Activated CD4-positive, CD25-positive, alpha-beta regulatory T cell treated with anti-CD3 and anti-CD28 coated beads, Interleukin-2, amount 50 U/mL, for 24 hours (primary cell): Measurements from ENCODE around the gene HMGN4.
"Not testable (repeated sequence)": the region's sequence is repeated elsewhere in the genome, so short reads cannot be mapped to it uniquely, and the experiment has no call there.

Experiments used
- ATAC-seq, 2 donors: fragments of 150-1000 bp; cut with Tn5 transposase; one replicate each; pipeline ENCODE4 v1.10.0; 2021; ENCODE audit warnings: mild to moderate bottlenecking in 1 of 2, moderate library complexity in 1 of 2

Gene HMGN4

DNA sequence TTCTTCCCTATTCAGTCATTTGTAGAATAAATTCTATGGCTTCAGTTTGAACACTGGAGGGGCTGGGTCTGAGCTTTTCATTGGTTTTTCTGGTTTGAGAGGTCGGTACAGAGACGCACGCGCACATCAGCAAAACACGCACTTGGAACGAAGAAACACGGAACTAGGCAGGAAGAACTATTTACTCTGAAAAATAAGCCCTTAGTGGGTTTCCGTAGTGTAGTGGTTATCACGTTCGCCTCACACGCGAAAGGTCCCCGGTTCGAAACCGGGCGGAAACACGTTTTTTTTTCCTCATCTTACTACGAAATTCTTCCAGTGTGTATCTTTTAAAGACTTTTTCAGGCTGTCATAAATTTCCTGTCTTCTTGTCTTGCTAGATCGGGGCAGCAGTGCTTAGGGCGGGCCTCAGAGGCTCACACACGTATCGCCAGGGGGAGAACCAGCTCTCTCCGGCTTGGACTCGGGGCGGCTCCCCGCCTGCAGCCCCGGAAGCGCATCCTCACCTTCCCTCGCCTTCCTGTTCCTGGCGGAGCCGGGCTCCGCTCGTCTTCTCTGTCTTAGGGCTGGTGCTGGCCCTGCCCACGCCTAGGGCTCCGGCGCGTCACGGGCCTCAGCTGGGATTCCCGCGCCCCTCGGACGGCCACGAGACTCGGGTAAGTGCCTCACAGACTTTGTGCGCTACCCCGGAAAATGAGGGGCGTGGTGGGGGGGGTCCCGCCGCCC is at the start of gene HMGN4:
Gene HMGN4 (plus strand): TSS at position 521 of the 726 bp plus-strand sequence. CDS start 6,841 bp downstream, outside the sequence.
- ATAC-seq, result peak; percentile 61 to 65

DNA sequence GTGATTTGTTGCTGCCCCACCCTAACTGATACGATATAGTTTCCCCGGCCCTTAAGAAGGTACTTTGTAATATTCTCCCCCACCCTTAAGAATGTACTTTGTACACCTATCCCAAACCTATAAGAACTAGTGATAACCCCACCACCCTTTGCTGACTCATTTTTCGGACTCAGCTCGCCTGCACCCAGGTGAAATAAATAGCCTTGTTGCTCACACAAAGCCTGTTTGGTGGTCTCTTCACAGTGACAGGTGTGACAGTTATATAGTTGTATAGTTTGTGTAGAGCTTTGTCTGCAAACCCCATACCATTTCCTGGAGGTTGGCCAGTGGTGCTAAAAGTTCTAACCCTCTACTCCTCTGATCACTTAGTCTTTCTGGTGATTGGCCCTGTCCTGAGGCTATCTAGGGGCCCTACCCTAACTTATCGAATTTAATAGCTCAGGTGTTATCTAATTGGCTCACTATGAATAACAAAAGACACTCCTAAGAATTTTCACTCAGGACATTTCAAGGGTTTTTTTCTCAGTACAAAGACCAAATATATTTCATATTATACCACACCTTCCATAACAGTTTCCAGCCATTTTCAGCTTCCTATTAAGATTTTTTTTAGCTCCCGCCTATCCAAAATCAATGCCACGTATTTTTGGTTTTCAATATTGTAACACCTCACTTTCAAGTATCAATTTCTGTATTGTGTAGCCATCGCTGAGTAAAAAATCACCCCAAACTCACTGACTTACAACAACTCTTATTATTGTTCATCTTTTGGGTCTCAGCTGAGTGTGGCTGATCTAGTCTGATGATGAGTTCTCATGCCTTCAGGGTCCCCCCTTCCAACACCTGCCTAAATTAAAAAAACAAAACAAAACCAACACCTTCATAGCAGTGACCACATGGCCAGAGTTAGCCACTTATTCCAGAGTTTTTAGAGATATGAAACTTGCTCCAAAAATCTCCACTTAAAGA is 47.9 kb upstream of the HMGN4 start:
- ATAC-seq, result no peak

DNA sequence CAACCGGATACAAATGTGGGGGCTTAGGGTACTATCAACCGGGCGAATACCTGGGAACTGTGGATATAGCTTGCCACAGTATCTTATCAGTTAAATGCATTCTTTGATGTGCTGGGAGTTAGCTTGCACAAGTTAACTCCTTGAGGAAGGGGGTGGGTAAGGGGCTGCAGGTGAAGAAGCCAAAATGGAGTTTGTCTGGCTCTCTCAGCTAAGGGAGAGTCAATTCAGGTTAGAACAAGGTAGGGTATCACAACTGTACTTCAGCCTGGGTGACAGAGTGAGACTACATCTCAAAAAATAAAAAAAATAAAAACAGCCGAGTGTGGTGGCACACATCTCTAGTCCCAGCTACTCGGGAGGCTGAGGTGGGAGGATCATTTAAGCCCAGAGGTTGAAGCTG is 46.6 kb upstream of the HMGN4 start:
- no peak for ATAC-seq

- peak; percentile 17 for ATAC-seq
Observed at GRCh38 chr6:26493258-26493657, 44.9 kb upstream of the HMGN4 start.

- ATAC-seq, result no peak
Observed at GRCh38 chr6:26494117-26494516, 44.0 kb upstream of the HMGN4 start.

DNA sequence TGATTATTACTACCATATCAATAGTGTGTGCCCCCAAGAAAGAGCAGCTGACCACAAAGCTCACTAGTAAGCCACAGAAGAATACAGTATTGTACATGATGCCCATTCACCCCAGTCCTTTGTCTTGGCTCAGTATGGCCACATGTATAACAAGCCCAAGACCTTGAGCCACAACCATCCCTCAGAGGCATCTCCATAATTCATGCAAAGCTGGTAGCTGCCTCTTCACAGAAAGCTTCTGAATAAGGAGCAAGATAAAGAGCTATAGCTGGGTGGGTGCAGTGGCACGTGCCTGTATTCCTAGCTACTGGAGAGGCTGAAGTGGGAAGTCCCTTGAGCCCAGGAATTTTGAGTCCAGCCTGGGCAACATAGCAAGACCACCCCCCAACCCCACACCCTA is 42.9 kb upstream of the HMGN4 start:
- ATAC-seq, result no peak

GRCh38 chr6:26497610-26498009 is 40.6 kb upstream of the HMGN4 start:
- ATAC-seq, result no peak

- no peak for ATAC-seq
Observed at GRCh38 chr6:26500102-26500501, 38.1 kb upstream of the HMGN4 start, which contains the start of gene BTN1A1. Gene BTN1A1 (plus strand): TSS chr6:26500303. CDS start chr6:26501287, 984 bp downstream.

DNA sequence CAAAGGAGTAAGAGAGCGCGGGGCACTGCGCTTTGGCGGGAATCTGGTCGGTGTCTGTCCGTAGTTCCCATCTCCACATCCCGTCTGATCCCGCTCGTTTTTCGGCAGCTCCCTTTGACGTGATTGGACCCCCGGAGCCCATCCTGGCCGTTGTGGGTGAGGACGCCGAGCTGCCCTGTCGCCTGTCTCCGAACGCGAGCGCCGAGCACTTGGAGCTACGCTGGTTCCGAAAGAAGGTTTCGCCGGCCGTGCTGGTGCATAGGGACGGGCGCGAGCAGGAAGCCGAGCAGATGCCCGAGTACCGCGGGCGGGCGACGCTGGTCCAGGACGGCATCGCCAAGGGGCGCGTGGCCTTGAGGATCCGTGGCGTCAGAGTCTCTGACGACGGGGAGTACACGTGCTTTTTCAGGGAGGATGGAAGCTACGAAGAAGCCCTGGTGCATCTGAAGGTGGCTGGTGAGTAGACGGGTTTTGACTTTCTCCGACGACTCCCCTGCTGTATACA is 36.6 kb upstream of the HMGN4 start:
- ATAC-seq, result peak; percentile 68 to 70

- ATAC-seq, result no peak
Observed at GRCh38 chr6:26502165-26502564, 36.0 kb upstream of the HMGN4 start.

DNA sequence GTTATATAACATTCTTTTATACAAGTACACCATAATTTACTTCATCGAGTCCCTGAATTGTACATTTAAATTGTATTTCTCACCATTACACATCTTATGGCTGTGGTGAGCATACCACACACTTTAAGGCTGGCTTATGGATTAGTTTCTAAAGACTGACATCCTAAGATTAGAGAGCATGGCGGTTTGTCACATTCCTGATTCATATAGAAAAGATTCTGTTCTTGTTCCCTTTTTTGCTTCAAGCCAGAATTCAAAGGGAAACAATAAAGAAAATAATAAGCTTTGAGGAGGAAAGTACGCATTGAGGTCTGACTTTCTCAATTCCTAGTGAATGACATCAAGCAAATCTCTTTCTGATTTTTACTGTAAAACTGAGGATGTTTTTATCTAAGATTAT is 35.5 kb upstream of the HMGN4 start:
- ATAC-seq, result no peak

- ATAC-seq, result no peak
Observed at GRCh38 chr6:26507658-26508057, 30.5 kb upstream of the HMGN4 start.

DNA sequence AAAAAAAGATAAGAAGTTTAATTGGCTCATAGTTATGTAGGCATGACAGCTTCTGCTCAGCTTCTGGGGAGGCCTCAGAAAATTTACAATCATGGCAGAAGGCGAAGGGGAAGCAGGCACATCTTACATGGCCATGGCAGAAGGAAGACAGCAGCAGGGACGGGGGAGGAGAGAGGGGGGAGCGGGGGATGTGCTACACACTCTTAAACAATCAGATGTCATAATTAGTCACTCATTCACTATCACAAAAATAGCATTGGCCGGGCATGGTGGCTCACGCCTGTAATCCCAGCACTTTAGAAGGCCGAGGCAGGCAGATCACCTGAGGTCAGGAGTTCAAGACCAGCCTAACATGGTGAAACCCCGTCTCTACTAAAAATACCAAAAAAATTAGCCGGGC is 27.1 kb upstream of the HMGN4 start:
- ATAC-seq, result not testable (repeated sequence)

GRCh38 chr6:26514984-26515383 is 23.2 kb upstream of the HMGN4 start:
- no peak for ATAC-seq

GRCh38 chr6:26516481-26517427 is 21.4 kb upstream of the HMGN4 start:
- ATAC-seq, result no peak

DNA sequence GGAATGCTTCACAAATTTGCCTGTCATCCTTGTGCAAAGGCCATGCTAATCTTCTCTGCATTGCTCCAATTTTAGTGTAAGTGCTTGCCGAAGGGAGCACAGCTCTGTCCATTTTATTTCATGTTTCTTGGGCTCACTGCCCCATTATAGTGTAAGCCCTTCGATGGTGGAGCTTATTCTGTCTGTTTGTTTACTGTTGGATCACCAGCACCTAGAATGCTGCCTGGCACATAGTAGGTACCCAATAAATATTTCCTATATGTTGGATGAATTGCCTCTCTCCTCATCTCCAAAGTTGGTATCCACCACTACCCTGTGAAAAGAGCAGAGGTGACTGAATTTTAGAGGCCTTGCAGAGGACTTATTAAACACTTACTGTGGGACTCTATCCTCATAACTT is 18.8 kb upstream of the HMGN4 start:
- no peak for ATAC-seq

DNA sequence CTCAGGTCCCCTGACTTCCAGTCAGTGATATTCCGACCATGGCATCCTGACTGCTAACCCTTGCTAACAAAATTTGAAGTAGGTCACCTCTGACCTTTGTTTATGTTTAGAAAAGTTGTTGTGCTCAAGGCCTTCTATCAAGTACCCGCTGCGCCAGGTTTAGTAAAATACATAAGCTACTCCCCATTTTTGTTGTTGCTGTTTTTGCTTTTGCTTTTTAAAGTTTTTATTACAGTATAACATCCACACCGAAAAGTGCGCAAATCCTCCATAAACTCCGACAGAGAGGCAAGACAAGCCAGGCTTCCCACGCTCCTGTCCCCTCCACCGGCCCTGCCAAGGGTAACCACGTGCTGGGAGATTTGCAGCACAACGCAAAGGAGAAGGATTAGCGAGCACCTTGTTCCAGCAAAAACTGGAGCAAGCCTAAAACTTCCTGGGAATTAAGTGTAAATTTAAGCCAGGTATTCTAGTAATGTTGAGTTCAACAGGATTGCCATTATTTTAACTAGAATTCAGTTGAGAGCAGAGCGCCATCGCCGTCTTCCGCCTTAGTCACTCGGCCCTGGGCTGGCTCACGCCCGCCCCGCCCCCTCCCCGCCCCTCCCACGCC is 17.8 kb upstream of the HMGN4 start:
- ATAC-seq, result peak; percentile 3 to 10

- peak; percentile 81 to 82 for ATAC-seq
Observed at GRCh38 chr6:26520850-26521599, 17.1 kb upstream of the HMGN4 start.

- ATAC-seq, result peak; percentile 69 to 71
Observed at GRCh38 chr6:26521600-26522391, 16.4 kb upstream of the HMGN4 start.
